ENCODE results near the gene FRMD4B. TPM values are rescaled to one million over a fixed set of nuclear protein-coding genes. Genes with fewer than 3 reads are reported as not detected.

The FRMD4B gene
- total RNA-seq, 1 donor from 2014 or later: 53.5 TPM

GRCh38 chr3:69294014-69294766 lies 91.7 kb downstream of the FRMD4B start:
- no peak for DNase-seq (ENCODE audit: extremely low spot score in 2 of 2)
- no peaks in the 10 kb centered on the region for H3K9me3 ChIP-seq
- intact Hi-C loops (cut with DNase I): no loop called here
- H3K4me1 ChIP-seq: no peaks in the 10 kb centered on the region
- no peaks in the 10 kb centered on the region for H3K27me3 ChIP-seq
- H3K36me3 ChIP-seq: no peaks in the 10 kb centered on the region
- H3K4me3 ChIP-seq: no peak overlapping the region
- TF ChIP-seq POLR2AphosphoS5 (IDR thresholded peaks at IDR 0.05; ENCODE audit: insufficient read depth in 1 of 2, low read depth in 1 of 2) (peak in 1 of 2 donors; percentile 60), CTCF (IDR thresholded peaks at IDR 0.05) (no peak)
- H3K27ac ChIP-seq: no peak overlapping the region

GRCh38 chr3:69292959-69293574 lies 92.8 kb downstream of the FRMD4B start:
- Histone ChIP-seq H3K27me3 (no peaks in the 10 kb centered on the region), H3K9me3 (no peaks in the 10 kb centered on the region), H3K4me3 (no peak overlapping the region), H3K4me1 (no peaks in the 10 kb centered on the region), H3K27ac (no peak overlapping the region), H3K36me3 (no peaks in the 10 kb centered on the region)
- TF ChIP-seq POLR2A (IDR thresholded peaks at IDR 0.05): no peak
- TF ChIP-seq POLR2AphosphoS5 (IDR thresholded peaks at IDR 0.05; ENCODE audit: insufficient read depth in 1 of 2, low read depth in 1 of 2): no peak
- TF ChIP-seq CTCF (IDR thresholded peaks at IDR 0.05): no peak
- intact Hi-C loops (cut with DNase I): no loop called here
- DNase-seq (ENCODE audit: extremely low spot score in 2 of 2): no peak

- intact Hi-C loops (cut with DNase I): no loop called here
- Histone ChIP-seq H3K36me3 (no peaks in the 10 kb centered on the region), H3K27me3 (no peaks in the 10 kb centered on the region), H3K9me3 (no peaks in the 10 kb centered on the region), H3K4me3 (no peak overlapping the region), H3K4me1 (no peaks in the 10 kb centered on the region), H3K27ac (no peak overlapping the region)
- DNase-seq (ENCODE audit: extremely low spot score in 2 of 2): no peak
- TF ChIP-seq POLR2AphosphoS5 (IDR thresholded peaks at IDR 0.05; ENCODE audit: insufficient read depth in 1 of 2, low read depth in 1 of 2) (no peak), POLR2A (IDR thresholded peaks at IDR 0.05) (no peak), CTCF (IDR thresholded peaks at IDR 0.05) (no peak)
These were observed 93.7 kb downstream of the FRMD4B start for GRCh38 chr3:69292185-69292584.

GRCh38 chr3:69290430-69290829 lies 95.5 kb downstream of the FRMD4B start:
- intact Hi-C loops (cut with DNase I): no loop called here
- Histone ChIP-seq H3K9me3 (no peaks in the 10 kb centered on the region), H3K4me3 (no peak overlapping the region), H3K27ac (no peak overlapping the region), H3K27me3 (no peaks in the 10 kb centered on the region), H3K36me3 (peaks cover 0 to 6% of the 10 kb centered on the region in 2 donors), H3K4me1 (no peaks in the 10 kb centered on the region)
- no peak for TF ChIP-seq POLR2A (IDR thresholded peaks at IDR 0.05)
- TF ChIP-seq POLR2AphosphoS5 (IDR thresholded peaks at IDR 0.05; ENCODE audit: insufficient read depth in 1 of 2, low read depth in 1 of 2): no peak
- no peak for TF ChIP-seq CTCF (IDR thresholded peaks at IDR 0.05)
- no peak for DNase-seq (ENCODE audit: extremely low spot score in 2 of 2)

GRCh38 chr3:69290006-69290405 lies 95.9 kb downstream of the FRMD4B start:
- TF ChIP-seq POLR2A (IDR thresholded peaks at IDR 0.05) (no peak), POLR2AphosphoS5 (IDR thresholded peaks at IDR 0.05; ENCODE audit: insufficient read depth in 1 of 2, low read depth in 1 of 2) (no peak), CTCF (IDR thresholded peaks at IDR 0.05) (no peak)
- H3K4me1 ChIP-seq: no peaks in the 10 kb centered on the region
- no peak for DNase-seq (ENCODE audit: extremely low spot score in 2 of 2)
- no peaks in the 10 kb centered on the region for H3K9me3 ChIP-seq
- intact Hi-C loops (cut with DNase I): no loop called here
- H3K4me3 ChIP-seq: no peak overlapping the region
- H3K27ac ChIP-seq: no peak overlapping the region
- H3K36me3 ChIP-seq: peaks cover 0 to 6% of the 10 kb centered on the region in 2 donors
- H3K27me3 ChIP-seq: no peaks in the 10 kb centered on the region

Data from vagina (tissue), 2 donors.